H1 (cell line): Measurements from ENCODE around the gene OR13C5. TPM values are rescaled to one million over a fixed set of nuclear protein-coding genes. Genes with fewer than 3 reads are reported as not detected.

ENCODE experiments used
- polyA plus RNA-seq, 7 experiments: library from polyadenylated mRNA; depleted of rRNA in 3 of 7; stranded (reverse) in 5 of 7; unstranded in 2 of 7; fragments of >200 nt in 5 of 7; fragments of 200-250 nt in 2 of 7; gene quantifications; 1 replicate in 5 of 7; 2 replicates in 1 of 7; 4 replicates in 1 of 7; pipeline versions ENCODE4 v1.2.1 to v1.2.3, GENCODE V29; 2011 to 2013; ENCODE audit warnings: missing spikeins in 2 of 7, mixed read lengths in 2 of 7
- total RNA-seq: library from RNA; stranded (reverse); fragmentation: NEBNext Ultra II Directional; extraction: Animal tissue kit (Norgen Biotek cat#: 25700); gene quantifications from 2 replicates; pipeline ENCODE4 v1.2.1, GENCODE V29; 2021
- TF ChIP-seq, protein P1 (sequence below): fragments of 300-600 bp; sonication (generic); IDR thresholded peaks from 2 replicates; pipeline ENCODE4 v1.7.1; 2012; ENCODE audit warnings: low read length, moderate library complexity, mild to moderate bottlenecking, inconsistent platforms; ENCODE audit not compliant: insufficient replicate concordance

OR13C5 gene
- total and polyA plus RNA-seq, 2 of the 8 experiments (the other 6 are each of a cell fraction or from before 2014, with no cell fraction given), result not detected

DNA sequence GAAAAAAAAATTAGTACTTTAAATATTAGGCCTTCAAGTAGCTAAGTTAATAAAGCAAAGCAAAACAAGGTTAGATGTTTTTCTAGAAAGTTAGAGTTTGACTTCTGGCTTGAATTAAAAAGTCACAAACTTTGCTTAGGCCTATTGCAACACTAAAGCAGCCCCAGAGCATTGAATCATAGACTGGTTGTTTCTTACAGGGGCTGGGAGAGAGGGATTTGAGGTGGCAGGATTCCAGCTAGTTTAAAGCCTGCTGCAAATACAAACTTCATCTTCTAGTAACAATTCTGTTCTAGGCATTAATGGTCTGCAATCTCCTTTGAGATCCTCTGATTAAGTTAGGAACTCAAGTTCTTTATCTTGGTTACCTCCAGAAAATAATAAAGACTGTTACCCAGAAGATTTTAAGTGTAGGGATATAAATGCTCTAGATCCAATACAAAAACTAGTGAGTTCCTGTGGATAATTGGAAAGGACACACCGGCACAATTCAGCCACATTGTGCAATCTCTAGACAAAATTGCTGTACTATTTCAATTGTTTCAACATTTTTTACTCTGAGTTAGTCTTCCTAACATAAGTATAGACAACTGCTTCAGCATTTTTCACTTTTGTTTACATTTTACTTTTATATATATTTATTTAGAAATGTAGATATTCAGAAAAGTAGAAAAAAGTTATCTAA is 12.6 kb downstream of the OR13C5 start (continued):
- TF ChIP-seq, protein P1, sequence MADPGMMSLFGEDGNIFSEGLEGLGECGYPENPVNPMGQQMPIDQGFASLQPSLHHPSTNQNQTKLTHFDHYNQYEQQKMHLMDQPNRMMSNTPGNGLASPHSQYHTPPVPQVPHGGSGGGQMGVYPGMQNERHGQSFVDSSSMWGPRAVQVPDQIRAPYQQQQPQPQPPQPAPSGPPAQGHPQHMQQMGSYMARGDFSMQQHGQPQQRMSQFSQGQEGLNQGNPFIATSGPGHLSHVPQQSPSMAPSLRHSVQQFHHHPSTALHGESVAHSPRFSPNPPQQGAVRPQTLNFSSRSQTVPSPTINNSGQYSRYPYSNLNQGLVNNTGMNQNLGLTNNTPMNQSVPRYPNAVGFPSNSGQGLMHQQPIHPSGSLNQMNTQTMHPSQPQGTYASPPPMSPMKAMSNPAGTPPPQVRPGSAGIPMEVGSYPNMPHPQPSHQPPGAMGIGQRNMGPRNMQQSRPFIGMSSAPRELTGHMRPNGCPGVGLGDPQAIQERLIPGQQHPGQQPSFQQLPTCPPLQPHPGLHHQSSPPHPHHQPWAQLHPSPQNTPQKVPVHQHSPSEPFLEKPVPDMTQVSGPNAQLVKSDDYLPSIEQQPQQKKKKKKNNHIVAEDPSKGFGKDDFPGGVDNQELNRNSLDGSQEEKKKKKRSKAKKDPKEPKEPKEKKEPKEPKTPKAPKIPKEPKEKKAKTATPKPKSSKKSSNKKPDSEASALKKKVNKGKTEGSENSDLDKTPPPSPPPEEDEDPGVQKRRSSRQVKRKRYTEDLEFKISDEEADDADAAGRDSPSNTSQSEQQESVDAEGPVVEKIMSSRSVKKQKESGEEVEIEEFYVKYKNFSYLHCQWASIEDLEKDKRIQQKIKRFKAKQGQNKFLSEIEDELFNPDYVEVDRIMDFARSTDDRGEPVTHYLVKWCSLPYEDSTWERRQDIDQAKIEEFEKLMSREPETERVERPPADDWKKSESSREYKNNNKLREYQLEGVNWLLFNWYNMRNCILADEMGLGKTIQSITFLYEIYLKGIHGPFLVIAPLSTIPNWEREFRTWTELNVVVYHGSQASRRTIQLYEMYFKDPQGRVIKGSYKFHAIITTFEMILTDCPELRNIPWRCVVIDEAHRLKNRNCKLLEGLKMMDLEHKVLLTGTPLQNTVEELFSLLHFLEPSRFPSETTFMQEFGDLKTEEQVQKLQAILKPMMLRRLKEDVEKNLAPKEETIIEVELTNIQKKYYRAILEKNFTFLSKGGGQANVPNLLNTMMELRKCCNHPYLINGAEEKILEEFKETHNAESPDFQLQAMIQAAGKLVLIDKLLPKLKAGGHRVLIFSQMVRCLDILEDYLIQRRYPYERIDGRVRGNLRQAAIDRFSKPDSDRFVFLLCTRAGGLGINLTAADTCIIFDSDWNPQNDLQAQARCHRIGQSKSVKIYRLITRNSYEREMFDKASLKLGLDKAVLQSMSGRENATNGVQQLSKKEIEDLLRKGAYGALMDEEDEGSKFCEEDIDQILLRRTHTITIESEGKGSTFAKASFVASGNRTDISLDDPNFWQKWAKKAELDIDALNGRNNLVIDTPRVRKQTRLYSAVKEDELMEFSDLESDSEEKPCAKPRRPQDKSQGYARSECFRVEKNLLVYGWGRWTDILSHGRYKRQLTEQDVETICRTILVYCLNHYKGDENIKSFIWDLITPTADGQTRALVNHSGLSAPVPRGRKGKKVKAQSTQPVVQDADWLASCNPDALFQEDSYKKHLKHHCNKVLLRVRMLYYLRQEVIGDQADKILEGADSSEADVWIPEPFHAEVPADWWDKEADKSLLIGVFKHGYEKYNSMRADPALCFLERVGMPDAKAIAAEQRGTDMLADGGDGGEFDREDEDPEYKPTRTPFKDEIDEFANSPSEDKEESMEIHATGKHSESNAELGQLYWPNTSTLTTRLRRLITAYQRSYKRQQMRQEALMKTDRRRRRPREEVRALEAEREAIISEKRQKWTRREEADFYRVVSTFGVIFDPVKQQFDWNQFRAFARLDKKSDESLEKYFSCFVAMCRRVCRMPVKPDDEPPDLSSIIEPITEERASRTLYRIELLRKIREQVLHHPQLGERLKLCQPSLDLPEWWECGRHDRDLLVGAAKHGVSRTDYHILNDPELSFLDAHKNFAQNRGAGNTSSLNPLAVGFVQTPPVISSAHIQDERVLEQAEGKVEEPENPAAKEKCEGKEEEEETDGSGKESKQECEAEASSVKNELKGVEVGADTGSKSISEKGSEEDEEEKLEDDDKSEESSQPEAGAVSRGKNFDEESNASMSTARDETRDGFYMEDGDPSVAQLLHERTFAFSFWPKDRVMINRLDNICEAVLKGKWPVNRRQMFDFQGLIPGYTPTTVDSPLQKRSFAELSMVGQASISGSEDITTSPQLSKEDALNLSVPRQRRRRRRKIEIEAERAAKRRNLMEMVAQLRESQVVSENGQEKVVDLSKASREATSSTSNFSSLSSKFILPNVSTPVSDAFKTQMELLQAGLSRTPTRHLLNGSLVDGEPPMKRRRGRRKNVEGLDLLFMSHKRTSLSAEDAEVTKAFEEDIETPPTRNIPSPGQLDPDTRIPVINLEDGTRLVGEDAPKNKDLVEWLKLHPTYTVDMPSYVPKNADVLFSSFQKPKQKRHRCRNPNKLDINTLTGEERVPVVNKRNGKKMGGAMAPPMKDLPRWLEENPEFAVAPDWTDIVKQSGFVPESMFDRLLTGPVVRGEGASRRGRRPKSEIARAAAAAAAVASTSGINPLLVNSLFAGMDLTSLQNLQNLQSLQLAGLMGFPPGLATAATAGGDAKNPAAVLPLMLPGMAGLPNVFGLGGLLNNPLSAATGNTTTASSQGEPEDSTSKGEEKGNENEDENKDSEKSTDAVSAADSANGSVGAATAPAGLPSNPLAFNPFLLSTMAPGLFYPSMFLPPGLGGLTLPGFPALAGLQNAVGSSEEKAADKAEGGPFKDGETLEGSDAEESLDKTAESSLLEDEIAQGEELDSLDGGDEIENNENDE, result no peak
